ENCODE data around the gene C1QL2.

C1QL2 gene

DNA sequence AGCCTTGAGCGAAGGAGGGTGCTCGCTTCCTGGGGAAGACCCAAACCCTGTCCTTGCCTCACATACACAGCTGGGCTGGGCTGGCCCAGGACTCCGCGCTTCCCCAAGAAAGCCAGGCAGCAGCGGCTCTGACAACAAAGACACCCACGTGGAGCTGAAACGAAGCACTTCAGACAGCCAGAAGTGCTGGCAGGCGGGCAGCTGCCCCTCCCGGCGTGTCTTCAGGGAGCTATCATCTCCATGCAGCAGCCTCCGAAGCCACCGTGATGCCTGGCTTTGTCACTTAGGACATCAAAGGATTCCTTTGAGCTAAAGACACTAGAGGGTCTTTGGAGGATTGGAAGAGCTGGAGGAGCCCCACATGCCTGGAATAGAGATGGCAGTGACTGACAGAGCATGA is 35.2 kb downstream of the C1QL2 start:
- no peak for DNase-seq (ENCODE audit: low read depth)
- no peak overlapping the region for H3K4me3 ChIP-seq (ENCODE audit: low read length)
- no peak for TF ChIP-seq CTCF (conservative IDR thresholded peaks at IDR 0.05; ENCODE audit: low read length)

DNA sequence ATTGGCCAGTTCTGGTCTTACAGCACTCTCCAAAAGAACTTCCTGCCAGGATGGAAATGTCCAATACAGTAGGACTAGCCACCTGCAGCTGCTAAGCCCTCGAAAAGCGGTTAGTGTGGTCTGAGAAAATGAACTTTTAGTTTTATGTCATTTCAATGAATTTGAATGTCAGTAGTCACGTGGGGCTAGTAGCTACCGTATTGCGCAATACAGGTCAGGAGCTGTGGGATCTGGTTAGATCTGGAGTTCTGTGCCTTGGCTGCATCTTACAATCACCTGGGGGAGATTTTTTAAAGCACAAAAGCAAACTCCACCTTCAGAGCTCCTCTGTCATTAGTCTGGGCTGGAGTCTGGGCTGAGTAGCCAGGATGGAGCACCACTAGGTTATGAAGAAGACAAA is 35.9 kb downstream of the C1QL2 start:
- no peak for TF ChIP-seq CTCF (conservative IDR thresholded peaks at IDR 0.05; ENCODE audit: low read length)
- H3K4me3 ChIP-seq (ENCODE audit: low read length), result no peak overlapping the region
- DNase-seq (ENCODE audit: low read depth), result no peak

- TF ChIP-seq CTCF (conservative IDR thresholded peaks at IDR 0.05; ENCODE audit: low read length), result no peak
- no peak for DNase-seq (ENCODE audit: low read depth)
- H3K4me3 ChIP-seq (ENCODE audit: low read length), result no peak overlapping the region
Observed at GRCh38 chr2:119119999-119120756, 38.4 kb downstream of the C1QL2 start.

- no peak overlapping the region for H3K4me3 ChIP-seq (ENCODE audit: low read length)
- DNase-seq (ENCODE audit: low read depth), result no peak
- no peak for TF ChIP-seq CTCF (conservative IDR thresholded peaks at IDR 0.05; ENCODE audit: low read length)
Observed at GRCh38 chr2:119119076-119119785, 39.3 kb downstream of the C1QL2 start.

GRCh38 chr2:119117891-119118882 is 40.4 kb downstream of the C1QL2 start:
- no peak overlapping the region for H3K4me3 ChIP-seq (ENCODE audit: low read length)

GRCh38 chr2:119117408-119117807 is 41.1 kb downstream of the C1QL2 start:
- no peak overlapping the region for H3K4me3 ChIP-seq (ENCODE audit: low read length)
- DNase-seq (ENCODE audit: low read depth), result no peak
- no peak for TF ChIP-seq CTCF (conservative IDR thresholded peaks at IDR 0.05; ENCODE audit: low read length)

More at GRCh38 chr2:119117891-119118882, 40.4 kb downstream of the C1QL2 start:
- TF ChIP-seq CTCF (conservative IDR thresholded peaks at IDR 0.05; ENCODE audit: low read length), result no peak
- DNase-seq (ENCODE audit: low read depth), result no peak
